ENCODE results near the gene EPDR1. TPM values are rescaled to one million over a fixed set of nuclear protein-coding genes. Genes with fewer than 3 reads are reported as not detected.

EPDR1 gene
- total RNA-seq, 4 donors from 2014 or later, result 14.4 to 30.4 (median 24.1) TPM

DNA sequence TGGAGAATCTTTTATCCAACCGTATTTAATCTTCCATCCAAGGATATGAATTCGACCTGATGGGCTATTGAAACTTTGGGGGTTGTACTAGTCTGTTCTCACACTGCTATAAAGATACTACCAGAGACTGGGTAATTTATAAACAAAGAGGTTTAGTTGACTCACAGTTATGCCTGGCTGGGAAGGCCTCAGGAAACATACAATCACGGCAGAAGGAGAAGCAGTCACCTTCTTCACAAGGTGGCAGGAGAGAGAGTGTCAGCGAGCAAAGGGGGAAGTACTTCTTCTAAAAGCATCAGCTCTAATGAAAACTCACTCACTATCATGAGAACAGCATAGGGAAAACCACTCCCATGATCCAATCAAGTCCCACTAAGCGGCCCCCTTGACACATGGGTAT, 43.8 kb downstream of the EPDR1 start:
- intact Hi-C loops (cut with DNase I; ENCODE audit: low total_unique reads), result no loop called here

DNA sequence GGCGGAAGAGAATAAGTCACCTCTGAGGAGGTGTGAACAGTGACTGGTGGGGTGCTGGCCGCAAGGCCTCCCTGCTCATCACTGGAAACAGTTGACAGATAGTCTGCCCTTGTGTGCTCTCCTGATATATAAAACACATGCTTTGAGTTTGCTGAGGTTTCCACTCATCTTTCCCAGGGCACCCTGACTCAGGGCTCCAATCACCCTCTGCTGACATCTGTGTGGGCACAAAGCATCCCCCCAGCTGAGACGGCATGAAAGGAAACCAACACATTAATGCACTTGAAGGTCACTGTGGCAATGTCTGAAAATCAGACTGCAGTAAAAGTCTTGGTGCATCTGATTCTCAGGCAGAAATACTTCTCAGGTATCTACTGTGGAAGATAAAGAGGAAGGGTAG, 49.8 kb downstream of the EPDR1 start:
- intact Hi-C loops (cut with DNase I; ENCODE audit: low total_unique reads), result no loop called here
- H3K4me3 ChIP-seq, result no peak overlapping the region
- no peaks in the 10 kb centered on the region for H3K4me1 ChIP-seq
- no peaks in the 10 kb centered on the region for H3K27me3 ChIP-seq
- H3K27ac ChIP-seq, result no peak overlapping the region
- H3K9me3 ChIP-seq, result no peaks in the 10 kb centered on the region
- H3K36me3 ChIP-seq, result no peaks in the 10 kb centered on the region
- no peak for DNase-seq
- TF ChIP-seq, protein P1, sequence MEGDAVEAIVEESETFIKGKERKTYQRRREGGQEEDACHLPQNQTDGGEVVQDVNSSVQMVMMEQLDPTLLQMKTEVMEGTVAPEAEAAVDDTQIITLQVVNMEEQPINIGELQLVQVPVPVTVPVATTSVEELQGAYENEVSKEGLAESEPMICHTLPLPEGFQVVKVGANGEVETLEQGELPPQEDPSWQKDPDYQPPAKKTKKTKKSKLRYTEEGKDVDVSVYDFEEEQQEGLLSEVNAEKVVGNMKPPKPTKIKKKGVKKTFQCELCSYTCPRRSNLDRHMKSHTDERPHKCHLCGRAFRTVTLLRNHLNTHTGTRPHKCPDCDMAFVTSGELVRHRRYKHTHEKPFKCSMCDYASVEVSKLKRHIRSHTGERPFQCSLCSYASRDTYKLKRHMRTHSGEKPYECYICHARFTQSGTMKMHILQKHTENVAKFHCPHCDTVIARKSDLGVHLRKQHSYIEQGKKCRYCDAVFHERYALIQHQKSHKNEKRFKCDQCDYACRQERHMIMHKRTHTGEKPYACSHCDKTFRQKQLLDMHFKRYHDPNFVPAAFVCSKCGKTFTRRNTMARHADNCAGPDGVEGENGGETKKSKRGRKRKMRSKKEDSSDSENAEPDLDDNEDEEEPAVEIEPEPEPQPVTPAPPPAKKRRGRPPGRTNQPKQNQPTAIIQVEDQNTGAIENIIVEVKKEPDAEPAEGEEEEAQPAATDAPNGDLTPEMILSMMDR (IDR thresholded peaks at IDR 0.05), result no peak
- no peak for TF ChIP-seq POLR2A (IDR thresholded peaks at IDR 0.05)

More for the DNA sequence above, 43.8 kb downstream of the EPDR1 start:
- Histone ChIP-seq H3K36me3 (no peaks in the 10 kb centered on the region), H3K27me3 (no peaks in the 10 kb centered on the region), H3K4me1 (no peaks in the 10 kb centered on the region), H3K27ac (no peak overlapping the region), H3K9me3 (no peaks in the 10 kb centered on the region), H3K4me3 (no peak overlapping the region)
- TF ChIP-seq, protein P1 (IDR thresholded peaks at IDR 0.05), result no peak
- TF ChIP-seq POLR2A (IDR thresholded peaks at IDR 0.05), result no peak
- no peak for DNase-seq

DNA sequence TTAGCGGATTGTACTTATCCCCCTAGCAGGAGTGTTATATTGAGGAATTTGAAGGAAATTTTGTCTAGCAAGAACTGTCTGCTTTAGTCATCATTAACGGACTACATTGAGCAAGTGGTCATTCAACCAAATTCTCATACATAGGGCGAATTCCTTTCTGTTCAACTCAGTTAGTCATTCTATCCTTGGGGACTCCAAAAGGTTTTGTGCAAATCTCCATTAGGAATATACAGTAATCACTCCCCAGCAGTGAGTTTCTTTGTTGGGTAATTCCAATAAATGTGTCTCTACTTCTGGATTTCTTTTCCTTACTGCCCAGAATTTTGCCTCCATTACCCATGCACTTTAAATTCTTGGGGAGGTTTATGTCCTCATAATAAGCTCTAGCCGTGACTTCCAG, 51.1 kb downstream of the EPDR1 start:
- Histone ChIP-seq H3K4me3 (no peak overlapping the region), H3K27me3 (no peaks in the 10 kb centered on the region), H3K9me3 (no peaks in the 10 kb centered on the region), H3K27ac (peak overlapping the region; percentile 53 to 55), H3K36me3 (no peaks in the 10 kb centered on the region), H3K4me1 (no peaks in the 10 kb centered on the region)
- no peak for DNase-seq
- TF ChIP-seq POLR2A (IDR thresholded peaks at IDR 0.05), result no peak
- TF ChIP-seq, protein P1 (IDR thresholded peaks at IDR 0.05), result no peak
- intact Hi-C loops (cut with DNase I; ENCODE audit: low total_unique reads), result no loop called here

DNA sequence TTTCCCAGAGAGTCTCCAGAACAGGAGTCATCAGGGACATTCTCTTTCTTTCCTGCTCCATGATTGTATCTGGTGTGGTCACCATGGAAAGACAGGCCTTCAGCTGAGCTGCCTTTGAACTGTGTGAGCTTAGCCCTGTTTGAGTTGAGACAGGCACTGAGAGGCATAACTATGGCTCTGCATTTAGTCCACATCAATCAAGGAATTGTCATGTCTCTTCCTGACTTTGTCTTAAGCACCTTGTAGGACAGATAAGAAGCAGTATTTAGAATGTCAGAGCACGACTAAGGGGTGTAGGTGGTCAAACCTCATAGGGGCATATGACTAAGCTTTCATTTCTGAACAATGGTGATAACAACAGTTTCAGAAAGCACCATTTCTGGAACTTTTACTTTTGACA, 53.5 kb downstream of the EPDR1 start:
- Histone ChIP-seq H3K36me3 (no peaks in the 10 kb centered on the region), H3K9me3 (no peaks in the 10 kb centered on the region), H3K4me1 (no peaks in the 10 kb centered on the region), H3K27ac (peak overlapping the region; percentile 48 to 55), H3K27me3 (no peaks in the 10 kb centered on the region), H3K4me3 (no peak overlapping the region)
- no peak for DNase-seq
- intact Hi-C loops (cut with DNase I; ENCODE audit: low total_unique reads), result no loop called here
- TF ChIP-seq POLR2A (IDR thresholded peaks at IDR 0.05), result no peak
- TF ChIP-seq, protein P1 (IDR thresholded peaks at IDR 0.05), result no peak

DNA sequence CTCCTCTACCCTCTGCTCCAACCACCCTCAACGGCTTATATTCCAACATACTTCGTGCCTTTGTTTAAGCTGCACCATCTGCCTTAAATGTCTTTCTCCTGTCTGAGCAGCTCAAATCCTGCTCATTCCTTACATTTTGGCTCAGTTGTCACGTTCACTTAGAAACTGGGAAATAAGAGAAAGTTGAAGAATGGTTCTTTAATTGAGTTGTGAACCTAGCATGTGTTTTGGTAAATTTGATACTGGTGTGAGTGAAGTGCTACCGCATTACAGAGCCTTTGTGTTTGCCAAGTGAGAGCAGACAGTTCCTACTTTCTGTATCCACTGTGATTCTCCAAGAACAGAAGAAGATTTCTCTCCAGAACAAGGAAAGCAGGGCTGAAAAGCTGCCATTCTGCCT, 54.3 kb downstream of the EPDR1 start:
- Histone ChIP-seq H3K27ac (peak overlapping the region; percentile 5 to 18), H3K4me3 (no peak overlapping the region), H3K27me3 (no peaks in the 10 kb centered on the region), H3K9me3 (no peaks in the 10 kb centered on the region), H3K36me3 (no peaks in the 10 kb centered on the region), H3K4me1 (no peaks in the 10 kb centered on the region)
- intact Hi-C loops (cut with DNase I; ENCODE audit: low total_unique reads), result no loop called here
- DNase-seq, result no peak
- no peak for TF ChIP-seq POLR2A (IDR thresholded peaks at IDR 0.05)
- TF ChIP-seq, protein P1 (IDR thresholded peaks at IDR 0.05), result no peak

All from uterus (tissue), 4 donors.